GM19395 (cell line): ENCODE results near the gene FDX1.

Experiments used
- ATAC-seq: cut with Tn5 transposase; IDR thresholded peaks from one replicate; pipeline ENCODE4 v1.9.1; 2021; ENCODE audit warnings: mild to moderate bottlenecking, moderate library complexity; ENCODE audit not compliant: unreplicated experiment

The FDX1 gene

DNA sequence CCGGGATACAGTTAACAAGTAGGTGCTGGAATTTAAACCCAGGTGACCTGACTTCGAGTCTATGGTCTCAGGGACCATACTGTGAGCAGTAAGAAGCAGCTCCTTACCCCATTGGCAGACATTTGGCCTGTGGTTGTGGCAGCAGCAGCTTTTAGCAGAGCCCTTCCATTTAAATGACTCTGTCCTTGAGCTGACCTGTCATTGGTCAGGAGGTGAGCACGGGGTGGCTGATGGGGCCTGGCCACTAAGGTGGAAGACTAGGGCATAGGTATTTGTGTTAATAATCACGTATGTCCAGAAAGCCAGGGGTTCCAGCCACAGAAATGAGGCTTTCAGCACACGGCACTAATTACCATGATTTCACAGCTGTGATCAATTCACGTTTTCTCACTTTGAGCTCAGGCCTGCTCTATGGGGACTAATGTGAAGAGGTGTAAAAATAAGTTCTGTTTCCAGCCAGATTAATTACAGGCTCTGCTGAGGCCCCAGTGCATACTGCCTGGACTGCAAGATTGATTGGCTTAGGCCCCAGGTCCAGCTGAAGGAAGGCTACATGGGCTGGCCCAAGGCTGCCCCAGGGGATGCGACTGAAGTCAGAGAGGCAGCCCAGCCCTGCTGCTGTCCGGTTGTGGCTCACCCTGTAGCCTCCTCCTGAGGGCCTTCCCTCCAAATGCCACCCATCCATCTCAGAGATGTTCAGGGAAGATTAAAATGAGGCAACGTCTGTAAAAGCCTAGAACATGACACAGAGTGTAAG lies 76.0 kb downstream of the FDX1 start:
- ATAC-seq = no peak

DNA sequence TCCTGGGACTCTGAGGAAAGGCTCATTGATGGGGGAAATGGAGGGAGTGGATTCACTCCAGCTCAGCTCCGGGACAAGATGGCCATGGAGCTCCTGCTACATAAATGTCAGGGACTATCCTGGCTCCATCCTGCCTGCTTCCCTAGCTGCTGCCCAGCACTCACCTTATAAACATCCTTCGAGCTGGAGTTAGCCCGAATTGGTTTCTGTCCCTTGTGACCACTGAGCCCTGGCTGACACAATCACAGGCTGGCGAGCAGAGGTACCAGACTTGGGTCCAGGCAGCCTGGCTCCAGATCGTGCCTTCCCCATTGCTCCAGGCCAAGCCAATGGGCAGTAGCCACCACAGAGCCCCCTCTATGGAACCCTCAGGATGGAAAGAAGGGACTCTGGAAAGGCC lies 77.6 kb downstream of the FDX1 start:
- no peak for ATAC-seq

- no peak for ATAC-seq
Observed at GRCh38 chr11:110508786-110509185, 79.0 kb downstream of the FDX1 start.

- ATAC-seq = no peak
Observed at GRCh38 chr11:110509472-110509871, 79.7 kb downstream of the FDX1 start.

DNA sequence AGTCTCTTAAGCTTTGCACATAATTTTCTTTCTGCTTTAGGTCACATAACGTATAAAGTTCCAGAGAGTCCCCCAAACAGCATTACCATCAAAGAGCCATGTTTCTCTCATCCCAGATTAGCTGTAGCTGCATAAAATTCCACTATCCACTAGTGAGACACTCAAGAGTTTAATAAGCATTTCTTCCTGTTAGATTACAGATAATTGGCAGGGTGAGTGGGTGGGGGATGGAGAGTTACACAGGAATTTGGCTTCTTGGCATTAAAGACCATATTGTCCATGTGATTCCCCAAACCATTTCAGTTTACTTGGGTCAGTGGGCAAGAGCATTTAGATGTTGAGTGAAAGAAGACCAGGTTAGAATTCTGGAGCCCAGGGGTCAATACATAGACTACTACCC lies 82.3 kb downstream of the FDX1 start:
- ATAC-seq = no peak

- ATAC-seq = no peak
Observed at GRCh38 chr11:110513259-110513801, 83.6 kb downstream of the FDX1 start.

GRCh38 chr11:110513846-110514437 lies 84.2 kb downstream of the FDX1 start:
- no peak for ATAC-seq
